NCI-H2107 treated with DMSO at 0.1 percent for 48 hours (cell line): ENCODE data around the gene BGLAP.

Experiments used
- DNase-seq: peaks from one replicate; lab custom pipeline; 2025; ENCODE audit not compliant: unreplicated experiment; lab: John Stamatoyannopoulos, UW

The BGLAP gene

GRCh38 chr1:156289857-156290256 lies 47.9 kb downstream of the BGLAP start:
- no peak for DNase-seq

- DNase-seq, result no peak
Observed at GRCh38 chr1:156291226-156292061, 49.5 kb downstream of the BGLAP start.
